Measurements from ENCODE around the gene ADIG.

Gene ADIG

DNA sequence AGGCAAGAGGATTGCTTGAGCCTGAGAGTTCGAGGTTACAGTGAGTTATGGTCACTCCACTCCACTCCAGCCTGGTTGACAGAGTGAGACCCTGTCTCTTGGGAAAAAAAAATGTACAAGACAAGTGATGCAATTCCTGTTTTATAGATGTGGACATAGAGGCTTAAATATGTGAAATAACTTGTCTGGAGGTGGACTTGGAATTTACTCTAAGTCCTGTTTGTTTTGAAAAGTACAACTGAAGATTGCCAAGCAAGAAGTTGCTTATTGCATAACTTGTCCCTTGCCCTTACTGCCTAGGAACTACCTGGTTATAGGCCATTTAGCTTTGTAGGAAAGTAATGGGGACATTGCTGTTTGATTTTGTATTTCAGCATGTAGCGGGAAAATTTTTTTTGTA is 26.0 kb upstream of the ADIG start:
- Histone ChIP-seq H3K4me3 (ENCODE audit: low read length) (no peak overlapping the region), H3K9ac (ENCODE audit: low read length) (no peak overlapping the region), H3K36me3 (ENCODE audit: control insufficient read depth, insufficient read depth, low read length) (peaks cover 7% of the 10 kb centered on the region), H3K9me3 (ENCODE audit: control insufficient read depth, low read length) (no peaks in the 10 kb centered on the region), H3K27me3 (ENCODE audit: control insufficient read depth, insufficient read depth, low read length) (no peaks in the 10 kb centered on the region), H3K4me1 (ENCODE audit: control insufficient read depth, insufficient read depth, low read length) (no peaks in the 10 kb centered on the region)

DNA sequence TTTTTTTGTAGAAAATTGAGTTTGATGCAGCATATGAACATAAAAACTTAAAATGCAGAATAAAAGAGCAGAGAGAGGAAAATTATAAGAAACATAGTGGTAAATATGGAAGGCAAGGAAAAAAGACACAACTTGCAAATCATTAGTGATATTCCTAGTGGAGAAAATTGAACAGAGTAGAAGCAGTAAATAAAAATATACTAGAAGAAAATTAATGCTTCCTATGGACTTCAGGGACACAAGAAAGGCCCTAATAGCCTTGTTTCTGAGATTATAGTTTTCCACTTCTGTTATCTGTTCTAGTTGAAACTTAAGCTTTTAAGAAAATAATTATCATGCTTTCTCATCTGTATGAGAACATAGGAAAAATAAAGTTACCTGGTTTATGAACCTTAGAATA is 25.6 kb upstream of the ADIG start:
- Histone ChIP-seq H3K36me3 (ENCODE audit: control insufficient read depth, insufficient read depth, low read length) (peaks cover 7% of the 10 kb centered on the region), H3K4me1 (ENCODE audit: control insufficient read depth, insufficient read depth, low read length) (no peaks in the 10 kb centered on the region), H3K4me3 (ENCODE audit: low read length) (no peak overlapping the region)

DNA sequence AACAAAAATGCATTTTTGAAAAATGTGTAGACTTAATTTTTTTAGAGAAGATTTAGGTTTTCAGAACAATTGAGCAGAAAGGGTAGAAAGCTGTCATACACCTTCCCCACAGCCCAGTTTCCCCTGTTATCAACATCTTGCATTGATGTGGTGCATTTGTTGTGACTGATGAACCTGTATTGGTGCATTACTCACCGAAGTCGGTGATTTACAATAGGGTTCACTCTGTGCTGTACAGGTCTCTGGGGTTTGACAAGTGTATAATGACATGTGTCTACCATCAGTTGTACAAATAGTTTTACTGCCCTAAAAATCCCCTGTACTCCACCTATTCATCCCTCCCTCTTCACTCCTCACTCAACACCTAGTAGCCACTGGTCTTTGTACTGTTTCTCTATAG is 23.8 kb upstream of the ADIG start:
- H3K4me3 ChIP-seq (ENCODE audit: low read length) = no peak overlapping the region
- no peaks in the 10 kb centered on the region for H3K4me1 ChIP-seq (ENCODE audit: control insufficient read depth, insufficient read depth, low read length)
- no peak overlapping the region for H3K9ac ChIP-seq (ENCODE audit: low read length)
- H3K36me3 ChIP-seq (ENCODE audit: control insufficient read depth, insufficient read depth, low read length) = peaks cover 7% of the 10 kb centered on the region
- no peaks in the 10 kb centered on the region for H3K9me3 ChIP-seq (ENCODE audit: control insufficient read depth, low read length)
- no peaks in the 10 kb centered on the region for H3K27me3 ChIP-seq (ENCODE audit: control insufficient read depth, insufficient read depth, low read length)

More for the DNA sequence above, 25.6 kb upstream of the ADIG start:
- no peaks in the 10 kb centered on the region for H3K9me3 ChIP-seq (ENCODE audit: control insufficient read depth, low read length)
- H3K9ac ChIP-seq (ENCODE audit: low read length) = no peak overlapping the region
- no peaks in the 10 kb centered on the region for H3K27me3 ChIP-seq (ENCODE audit: control insufficient read depth, insufficient read depth, low read length)

DNA sequence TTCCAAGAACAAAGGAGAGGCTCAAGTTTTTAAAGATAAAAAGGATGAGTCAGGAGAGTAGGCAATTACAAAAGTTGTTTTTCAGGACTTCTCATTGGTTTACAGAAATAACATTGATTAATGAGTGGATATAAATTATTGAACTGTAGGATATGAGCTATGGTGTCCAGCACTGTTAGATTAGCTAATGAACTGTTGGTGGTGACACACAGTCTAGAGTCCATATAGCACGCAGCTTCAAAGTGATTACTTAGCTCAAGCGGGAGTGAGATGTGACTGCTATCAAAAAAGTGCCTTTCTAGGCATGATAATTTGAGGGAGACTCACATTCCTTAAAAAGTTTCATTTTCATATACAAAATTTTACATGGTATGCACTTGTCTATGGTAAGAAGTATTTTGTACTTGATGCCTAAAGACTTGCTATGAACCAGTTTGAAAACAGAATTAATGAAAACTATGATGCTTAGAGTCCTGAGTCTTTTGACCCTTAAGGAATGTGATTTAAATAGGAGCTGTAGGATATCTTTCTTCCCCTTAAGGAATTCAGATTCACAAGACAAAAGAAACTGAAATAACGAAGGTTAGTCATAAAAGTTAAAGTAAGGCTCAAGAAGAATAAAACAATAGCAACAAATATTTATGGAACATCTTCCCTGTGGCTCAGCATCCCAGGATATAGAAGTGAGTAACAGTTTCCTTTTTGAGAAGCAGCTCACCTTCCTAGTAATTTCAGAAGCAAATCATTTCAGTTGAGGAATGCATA is 22.2 kb upstream of the ADIG start:
- no peaks in the 10 kb centered on the region for H3K9me3 ChIP-seq (ENCODE audit: control insufficient read depth, low read length)
- H3K4me3 ChIP-seq (ENCODE audit: low read length) = no peak overlapping the region
- no peak overlapping the region for H3K9ac ChIP-seq (ENCODE audit: low read length)
- H3K27me3 ChIP-seq (ENCODE audit: control insufficient read depth, insufficient read depth, low read length) = no peaks in the 10 kb centered on the region
- H3K36me3 ChIP-seq (ENCODE audit: control insufficient read depth, insufficient read depth, low read length) = no peaks in the 10 kb centered on the region
- H3K4me1 ChIP-seq (ENCODE audit: control insufficient read depth, insufficient read depth, low read length) = no peaks in the 10 kb centered on the region

DNA sequence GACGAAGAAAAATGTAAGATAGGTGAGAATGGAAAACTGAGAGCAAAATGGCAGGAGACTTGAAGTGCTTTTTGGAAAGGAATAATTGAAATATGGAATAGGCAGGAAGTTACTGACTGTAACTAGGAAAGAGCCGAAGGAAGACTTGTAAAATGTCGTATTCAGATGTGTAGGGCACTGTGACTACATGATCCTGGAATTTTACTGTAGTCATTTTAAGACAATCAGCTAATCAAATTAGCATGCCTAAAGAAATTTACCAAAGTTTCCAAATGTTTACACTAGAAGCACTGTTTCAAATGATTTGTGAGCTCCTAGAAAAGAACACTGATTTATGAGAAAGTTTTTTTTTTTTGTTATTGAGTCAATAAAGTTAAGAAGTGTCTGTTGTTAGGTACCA is 21.2 kb upstream of the ADIG start:
- Histone ChIP-seq H3K9me3 (ENCODE audit: control insufficient read depth, low read length) (no peaks in the 10 kb centered on the region), H3K9ac (ENCODE audit: low read length) (no peak overlapping the region), H3K4me3 (ENCODE audit: low read length) (no peak overlapping the region), H3K4me1 (ENCODE audit: control insufficient read depth, insufficient read depth, low read length) (no peaks in the 10 kb centered on the region), H3K27me3 (ENCODE audit: control insufficient read depth, insufficient read depth, low read length) (no peaks in the 10 kb centered on the region), H3K36me3 (ENCODE audit: control insufficient read depth, insufficient read depth, low read length) (no peaks in the 10 kb centered on the region)

DNA sequence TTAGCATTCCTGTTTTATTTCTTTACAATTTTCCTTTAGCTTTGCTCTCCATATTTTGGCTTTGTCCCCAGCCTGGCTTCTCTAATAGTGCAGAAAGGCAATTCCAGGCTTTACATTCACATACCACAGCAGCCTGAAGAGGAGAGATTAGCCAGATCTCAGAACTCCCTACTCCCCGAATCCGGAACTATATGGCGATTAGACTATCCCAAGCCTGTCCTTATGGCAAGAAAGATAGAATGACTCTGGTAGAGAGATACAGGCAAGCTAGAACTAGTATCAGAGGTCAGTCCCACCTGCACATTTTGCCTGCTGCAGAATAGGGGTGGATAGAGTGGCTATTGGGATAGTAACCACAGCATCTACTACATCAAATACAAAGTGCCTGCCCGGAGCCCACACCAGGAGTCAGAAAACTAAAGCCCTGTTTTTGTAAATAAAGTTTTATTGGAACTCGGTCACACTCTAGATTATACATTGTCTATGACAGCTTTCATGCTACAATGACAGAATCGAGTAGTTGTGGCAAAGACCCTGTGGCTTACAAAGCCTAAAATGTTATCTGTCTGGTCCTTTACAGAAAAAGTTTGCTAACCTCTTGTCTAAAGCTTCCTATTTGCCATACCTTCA is 17.1 kb upstream of the ADIG start:
- Histone ChIP-seq H3K36me3 (ENCODE audit: control insufficient read depth, insufficient read depth, low read length) (no peaks in the 10 kb centered on the region), H3K4me1 (ENCODE audit: control insufficient read depth, insufficient read depth, low read length) (no peaks in the 10 kb centered on the region), H3K9ac (ENCODE audit: low read length) (no peak overlapping the region), H3K9me3 (ENCODE audit: control insufficient read depth, low read length) (no peaks in the 10 kb centered on the region), H3K4me3 (ENCODE audit: low read length) (no peak overlapping the region), H3K27me3 (ENCODE audit: control insufficient read depth, insufficient read depth, low read length) (no peaks in the 10 kb centered on the region)

DNA sequence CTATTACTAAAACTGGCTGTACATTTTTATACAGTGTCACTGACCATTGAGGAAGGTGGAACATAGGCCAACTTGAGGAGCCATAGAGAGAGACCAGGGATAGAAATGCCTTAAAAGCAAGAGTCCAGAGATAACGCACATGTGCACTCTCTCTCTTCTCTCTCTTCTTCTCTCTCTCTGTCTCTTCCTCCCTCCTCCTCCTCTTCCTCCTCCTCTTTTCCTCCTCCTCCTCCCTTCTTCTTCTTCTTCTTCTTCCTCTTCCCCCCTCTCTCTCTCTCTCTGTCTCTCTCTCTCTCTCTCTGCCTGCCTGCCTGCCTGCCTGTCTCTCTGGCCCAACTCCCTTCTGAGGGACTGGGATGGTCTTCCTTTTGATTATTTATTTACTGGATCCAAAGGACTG is 16.3 kb upstream of the ADIG start:
- Histone ChIP-seq H3K9me3 (ENCODE audit: control insufficient read depth, low read length) (no peaks in the 10 kb centered on the region), H3K36me3 (ENCODE audit: control insufficient read depth, insufficient read depth, low read length) (no peaks in the 10 kb centered on the region), H3K4me3 (ENCODE audit: low read length) (no peak overlapping the region), H3K9ac (ENCODE audit: low read length) (no peak overlapping the region), H3K27me3 (ENCODE audit: control insufficient read depth, insufficient read depth, low read length) (no peaks in the 10 kb centered on the region), H3K4me1 (ENCODE audit: control insufficient read depth, insufficient read depth, low read length) (no peaks in the 10 kb centered on the region)

DNA sequence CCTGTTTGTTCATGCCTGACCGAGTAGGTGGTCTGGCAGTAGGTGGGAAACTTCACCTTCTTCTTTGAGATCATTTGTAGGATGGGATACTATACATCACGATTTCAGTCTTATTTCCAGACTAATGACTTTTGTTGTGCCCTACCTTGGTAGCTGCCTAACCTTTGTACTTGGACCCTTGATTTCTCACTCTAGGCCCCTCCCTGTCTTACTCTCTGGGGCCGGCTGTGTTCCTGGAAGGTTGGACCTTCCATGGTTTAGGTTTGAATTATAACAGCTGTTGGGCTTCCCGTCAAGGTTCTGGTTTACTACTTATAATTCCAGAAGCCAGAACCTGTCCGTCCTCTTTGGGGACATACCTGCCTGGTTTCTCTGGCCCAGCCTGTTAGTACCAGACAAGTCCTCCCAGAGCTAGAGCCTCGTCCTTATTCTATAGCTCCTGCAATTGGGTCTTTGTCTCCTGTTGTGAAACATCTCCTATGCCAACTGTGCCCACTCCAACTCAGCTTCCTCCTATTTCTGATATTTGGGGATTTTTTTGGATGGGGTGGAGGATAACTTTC is 14.9 kb upstream of the ADIG start:
- no peaks in the 10 kb centered on the region for H3K27me3 ChIP-seq (ENCODE audit: control insufficient read depth, insufficient read depth, low read length)
- no peak overlapping the region for H3K9ac ChIP-seq (ENCODE audit: low read length)
- H3K9me3 ChIP-seq (ENCODE audit: control insufficient read depth, low read length) = no peaks in the 10 kb centered on the region
- H3K36me3 ChIP-seq (ENCODE audit: control insufficient read depth, insufficient read depth, low read length) = no peaks in the 10 kb centered on the region
- H3K4me3 ChIP-seq (ENCODE audit: low read length) = no peak overlapping the region
- no peaks in the 10 kb centered on the region for H3K4me1 ChIP-seq (ENCODE audit: control insufficient read depth, insufficient read depth, low read length)

DNA sequence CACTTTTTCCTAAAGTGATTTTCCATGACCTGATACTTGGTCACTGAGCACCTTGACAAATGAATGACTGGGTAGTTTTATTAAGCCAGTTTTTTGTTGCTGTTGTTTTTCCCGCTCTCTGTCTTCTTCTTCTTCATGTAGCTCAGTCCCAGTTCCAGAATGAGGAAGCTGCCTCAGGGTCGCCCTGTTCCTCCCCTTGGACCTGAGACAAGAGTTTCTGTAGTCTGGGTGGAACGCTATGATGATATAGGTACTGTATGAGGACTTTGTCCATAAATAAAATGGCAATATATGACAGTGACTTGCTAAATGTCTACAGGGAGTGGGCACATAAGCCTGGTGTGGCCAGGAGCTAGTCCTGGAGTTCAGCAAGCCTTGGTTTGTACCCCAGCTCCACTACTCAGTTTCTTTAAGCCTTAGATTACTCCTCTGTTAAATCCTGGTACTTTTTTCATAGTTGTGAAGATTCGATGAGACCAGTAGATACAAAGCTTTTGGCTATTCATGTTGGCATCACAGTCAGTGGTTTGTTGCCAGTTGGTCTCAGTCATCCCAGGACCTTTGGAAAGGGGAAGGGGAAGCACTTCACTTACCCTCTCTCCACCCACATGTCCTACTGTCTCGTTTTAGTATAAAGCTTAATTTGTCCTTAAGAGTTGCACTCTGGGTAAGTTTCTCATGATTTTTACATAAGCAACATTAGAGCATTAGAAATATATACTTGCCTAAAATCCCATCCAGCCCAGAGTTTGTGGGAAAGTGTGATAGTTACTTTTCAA is 11.1 kb upstream of the ADIG start:
- Histone ChIP-seq H3K4me3 (ENCODE audit: low read length) (no peak overlapping the region), H3K9ac (ENCODE audit: low read length) (no peak overlapping the region), H3K27me3 (ENCODE audit: control insufficient read depth, insufficient read depth, low read length) (no peaks in the 10 kb centered on the region), H3K36me3 (ENCODE audit: control insufficient read depth, insufficient read depth, low read length) (no peaks in the 10 kb centered on the region), H3K4me1 (ENCODE audit: control insufficient read depth, insufficient read depth, low read length) (no peaks in the 10 kb centered on the region), H3K9me3 (ENCODE audit: control insufficient read depth, low read length) (no peaks in the 10 kb centered on the region)

DNA sequence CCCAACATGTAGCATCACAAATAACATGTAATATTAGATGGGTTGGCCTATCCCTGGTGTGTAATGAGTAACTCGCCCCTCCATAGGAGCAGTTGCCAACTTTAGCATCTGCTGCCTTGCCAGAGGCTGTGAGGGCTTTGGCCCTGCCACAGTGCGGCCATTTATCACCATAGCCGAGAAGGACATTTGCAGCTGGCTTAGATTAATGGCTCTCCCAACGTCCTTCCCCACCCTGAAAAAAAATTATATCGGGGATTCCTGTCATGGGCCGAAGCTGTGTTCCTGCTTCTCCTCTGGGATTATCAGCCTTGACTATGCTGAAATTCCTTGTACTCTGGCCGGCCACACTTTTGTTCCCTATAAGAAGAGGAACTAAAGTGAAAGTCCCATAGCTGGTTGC is 7.6 kb upstream of the ADIG start:
- no peaks in the 10 kb centered on the region for H3K4me1 ChIP-seq (ENCODE audit: control insufficient read depth, insufficient read depth, low read length)
- no peaks in the 10 kb centered on the region for H3K9me3 ChIP-seq (ENCODE audit: control insufficient read depth, low read length)
- H3K27me3 ChIP-seq (ENCODE audit: control insufficient read depth, insufficient read depth, low read length) = no peaks in the 10 kb centered on the region
- H3K36me3 ChIP-seq (ENCODE audit: control insufficient read depth, insufficient read depth, low read length) = no peaks in the 10 kb centered on the region
- no peak overlapping the region for H3K9ac ChIP-seq (ENCODE audit: low read length)
- no peak overlapping the region for H3K4me3 ChIP-seq (ENCODE audit: low read length)

DNA sequence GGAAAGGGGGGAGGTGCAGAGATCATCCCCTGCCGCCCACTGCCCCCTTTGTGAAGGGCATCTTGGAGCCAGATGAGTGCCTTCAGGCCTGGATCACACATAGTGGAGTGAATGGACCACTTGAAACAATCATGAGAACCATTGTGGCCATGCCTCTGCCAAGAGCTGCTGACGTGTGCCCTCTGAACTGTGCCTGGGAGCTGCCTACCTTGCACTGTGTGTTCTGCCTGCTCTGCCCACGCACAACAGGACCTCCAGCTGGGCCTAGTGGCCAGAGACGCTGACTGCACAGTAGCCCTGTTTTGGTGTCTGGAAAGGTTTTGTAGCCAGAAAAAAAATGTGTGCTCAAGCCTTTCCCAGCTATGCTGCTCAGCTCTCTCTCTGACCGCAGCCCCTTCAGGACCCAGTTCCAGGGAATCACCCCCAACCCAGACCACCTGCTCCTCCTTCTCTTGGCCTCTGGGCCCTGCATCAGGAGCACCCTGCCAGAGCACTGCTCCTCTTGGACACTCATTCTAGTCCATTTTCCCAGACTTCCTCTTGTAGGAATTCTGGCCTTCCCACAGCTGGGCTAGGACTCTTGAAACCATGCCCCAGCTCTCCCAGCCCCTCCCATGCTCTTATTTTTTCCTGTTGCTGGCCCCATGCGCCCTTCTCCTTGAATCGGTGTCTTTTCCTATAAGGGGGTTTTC is 1.6 kb upstream of the ADIG start:
- no peaks in the 10 kb centered on the region for H3K9me3 ChIP-seq (ENCODE audit: control insufficient read depth, low read length)
- H3K9ac ChIP-seq (ENCODE audit: low read length) = no peak overlapping the region
- no peaks in the 10 kb centered on the region for H3K4me1 ChIP-seq (ENCODE audit: control insufficient read depth, insufficient read depth, low read length)
- no peaks in the 10 kb centered on the region for H3K36me3 ChIP-seq (ENCODE audit: control insufficient read depth, insufficient read depth, low read length)
- H3K4me3 ChIP-seq (ENCODE audit: low read length) = no peak overlapping the region
- H3K27me3 ChIP-seq (ENCODE audit: control insufficient read depth, insufficient read depth, low read length) = peaks cover 7% of the 10 kb centered on the region
